H1 (cell line): ENCODE results near the gene CC2D2A. TPM values are rescaled to one million over a fixed set of nuclear protein-coding genes. Genes with fewer than 3 reads are reported as not detected.

Experiments
- CTCF ChIA-PET: fragments of 300-600 bp; sonication (Branson Sonifier 250); formaldehyde crosslinking; loops from one replicate; lab custom pipeline; 2021; ENCODE audit not compliant: partially characterized antibody; lab: Charles Lee
- POLR2A ChIA-PET: fragments of 300-600 bp; sonication (Branson Sonifier 250); formaldehyde crosslinking; loops from one replicate; lab custom pipeline; 2021; ENCODE audit warnings: inconsistent platforms; ENCODE audit not compliant: partially characterized antibody; lab: Charles Lee
- DNase-seq, 2 experiments: peaks; one replicate each; pipeline versions ENCODE4 v3.0.0 to v3.0.0-alpha.2; 2010 to 2022; ENCODE audit warnings: low spot score in 2 of 2, low read depth in 1 of 2, mixed read lengths in 1 of 2
- FAIRE-seq: peaks from 2 replicates; lab custom pipeline; 2011; peaks lifted over from hg19 to GRCh38; lab: Jason Lieb, UNC
- H2AFZ ChIP-seq: 2 replicates; pipeline ENCODE4 v1.8.1; 2012; ENCODE audit warnings: low read length, inconsistent platforms
- H2AK5ac ChIP-seq: 2 replicates; pipeline ENCODE4 v1.6.1; 2013; ENCODE audit warnings: low read depth, low read length
- H2BK120ac ChIP-seq: replicated peaks from 2 replicates; pipeline ENCODE3; 2013; ENCODE audit warnings: low read depth, low read length, inconsistent platforms
- H2BK12ac ChIP-seq: 2 replicates; pipeline ENCODE4 v1.6.1; 2013; ENCODE audit warnings: low read depth, low read length
- H2BK15ac ChIP-seq: 2 replicates; pipeline ENCODE4 v1.6.1; 2013; ENCODE audit warnings: low read length
- H2BK20ac ChIP-seq: 2 replicates; pipeline ENCODE4 v1.6.1; 2013; ENCODE audit warnings: low read length
- H2BK5ac ChIP-seq: 2 replicates; pipeline ENCODE4 v1.6.1; 2013; ENCODE audit warnings: low read depth, low read length
- H3K14ac ChIP-seq: 2 replicates; pipeline ENCODE4 v1.6.1; 2013; ENCODE audit warnings: inconsistent platforms; ENCODE audit not compliant: insufficient read length
- H3K18ac ChIP-seq: 2 replicates; pipeline ENCODE4 v1.6.1; 2013; ENCODE audit warnings: low read length; ENCODE audit errors: extremely low read depth
- H3K23ac ChIP-seq: 2 replicates; pipeline ENCODE4 v1.6.1; 2013; ENCODE audit warnings: inconsistent platforms; ENCODE audit not compliant: insufficient read length
- H3K23me2 ChIP-seq: 2 replicates; pipeline ENCODE4 v1.6.1; 2013; ENCODE audit warnings: low read depth, low read length
- H3K27ac ChIP-seq: 2 replicates; pipeline ENCODE4 v1.6.1; 2011; ENCODE audit warnings: low read depth, low read length, inconsistent platforms
- H3K27me3 ChIP-seq, 4 experiments: replicated peaks in 1 of 4; 1 replicate in 1 of 4; 2 replicates in 3 of 4; pipeline versions ENCODE4 v1.6.1 to v1.8.1; 2011 to 2013; ENCODE audit warnings: low read length in 3 of 4, mild to moderate bottlenecking in 3 of 4, inconsistent platforms in 2 of 4, mixed read lengths in 2 of 4, moderate library complexity in 1 of 4; ENCODE audit not compliant: control insufficient read depth in 3 of 4, insufficient read depth in 3 of 4; ENCODE audit errors: extremely low read depth in 1 of 4
- H3K36me3 ChIP-seq, 4 experiments: 2 replicates each; pipeline versions ENCODE4 v1.6.1 to v1.8.1; 2011 to 2013; ENCODE audit warnings: mild to moderate bottlenecking in 4 of 4, low read length in 3 of 4, moderate library complexity in 2 of 4, control low read depth in 1 of 4, inconsistent platforms in 1 of 4; ENCODE audit not compliant: insufficient read depth in 4 of 4, control insufficient read depth in 2 of 4
- H3K4ac ChIP-seq: replicated peaks from 2 replicates; pipeline ENCODE3; 2013; ENCODE audit warnings: low read length, low read depth, mixed read lengths, inconsistent platforms; ENCODE audit not compliant: insufficient read length
- H3K4me1 ChIP-seq, 4 experiments: replicated peaks in 1 of 4; 1 replicate in 1 of 4; 2 replicates in 3 of 4; pipeline versions ENCODE4 v1.6.1 to v1.8.1; 2011 to 2013; ENCODE audit warnings: low read length in 3 of 4, inconsistent platforms in 2 of 4, mixed read lengths in 1 of 4; ENCODE audit not compliant: insufficient read depth in 4 of 4, control insufficient read depth in 3 of 4
- H3K4me2 ChIP-seq, 2 experiments: 2 replicates each; pipeline versions ENCODE4 v1.6.1 to v1.8.1; 2011 to 2013; ENCODE audit warnings: low read depth in 2 of 2, low read length in 2 of 2, control low read depth in 1 of 2, inconsistent platforms in 1 of 2, mild to moderate bottlenecking in 1 of 2; ENCODE audit not compliant: insufficient read depth in 1 of 2
- H3K4me3 ChIP-seq, 4 experiments: fragments of 200-600, 300-600 bp in 1 of 4; sonication (generic), shearing (Covaris generic), sonication (Bioruptor Twin) in 1 of 4; 2 replicates each; pipeline versions ENCODE4 v1.5.1 to v1.8.1; 2011 to 2016; ENCODE audit warnings: low read length in 4 of 4, low read depth in 3 of 4, control low read depth in 2 of 4, inconsistent platforms in 2 of 4, mild to moderate bottlenecking in 2 of 4, mixed read lengths in 1 of 4, moderate library complexity in 1 of 4; ENCODE audit not compliant: insufficient read depth in 2 of 4; ENCODE audit errors: extremely low read depth in 1 of 4
- H3K56ac ChIP-seq: replicated peaks from 2 replicates; pipeline ENCODE3; 2013; ENCODE audit warnings: low read depth, mild to moderate bottlenecking, mixed read lengths, low read length, inconsistent platforms; ENCODE audit not compliant: insufficient read length
- H3K79me1 ChIP-seq: 2 replicates; pipeline ENCODE4 v1.6.1; 2013; ENCODE audit warnings: low read depth, low read length, control low read depth
- H3K79me2 ChIP-seq, 2 experiments: 2 replicates each; pipeline versions ENCODE4 v1.6.1 to v1.8.1; 2012 to 2013; ENCODE audit warnings: low read length in 2 of 2, mild to moderate bottlenecking in 2 of 2, inconsistent platforms in 1 of 2; ENCODE audit not compliant: insufficient read depth in 2 of 2, control insufficient read depth in 1 of 2
- H3K9ac ChIP-seq, 4 experiments: replicated peaks in 1 of 4; 1 replicate in 1 of 4; 2 replicates in 3 of 4; pipeline versions ENCODE4 v1.6.1 to v1.8.1; 2011 to 2013; ENCODE audit warnings: low read depth in 3 of 4, low read length in 3 of 4, control low read depth in 2 of 4, mild to moderate bottlenecking in 2 of 4, moderate library complexity in 2 of 4, inconsistent platforms in 1 of 4; ENCODE audit errors: extremely low read depth in 1 of 4
- H3K9me3 ChIP-seq, 2 experiments: 2 replicates each; pipeline versions ENCODE4 v1.6.1 to v1.8.1; 2012 to 2013; ENCODE audit warnings: mild to moderate bottlenecking in 2 of 2, moderate library complexity in 2 of 2, control low read depth in 1 of 2, inconsistent platforms in 1 of 2, low read depth in 1 of 2, low read length in 1 of 2, mixed read lengths in 1 of 2; ENCODE audit not compliant: insufficient read depth in 2 of 2
- H4K20me1 ChIP-seq, 2 experiments: replicated peaks in 1 of 2; 2 replicates each; pipeline versions ENCODE3 to v1.8.1; 2011 to 2013; ENCODE audit warnings: inconsistent platforms in 2 of 2, low read length in 2 of 2, mild to moderate bottlenecking in 1 of 2; ENCODE audit not compliant: insufficient read depth in 2 of 2, control insufficient read depth in 1 of 2
- H4K5ac ChIP-seq: 2 replicates; pipeline ENCODE4 v1.6.1; 2013; ENCODE audit warnings: low read length, low read depth, mixed read lengths, inconsistent platforms; ENCODE audit not compliant: insufficient read length
- H4K8ac ChIP-seq: 2 replicates; pipeline ENCODE4 v1.8.0; 2013; ENCODE audit warnings: mild to moderate bottlenecking, moderate library complexity, low read length, inconsistent platforms; ENCODE audit not compliant: insufficient read depth; ENCODE audit errors: extremely low read depth
- H4K91ac ChIP-seq: replicated peaks from 2 replicates; pipeline ENCODE3; 2013; ENCODE audit warnings: low read length, mixed read lengths, inconsistent platforms; ENCODE audit not compliant: insufficient read length
- ATF3 ChIP-seq: IDR thresholded peaks from 2 replicates; pipeline ENCODE4 v1.6.1; 2011; ENCODE audit warnings: low read depth, mild to moderate bottlenecking, low read length; ENCODE audit not compliant: insufficient read depth
- CBX8 ChIP-seq: fragments of 300-800, 300-1000 bp; sonication (generic); IDR thresholded peaks from 2 replicates; pipeline ENCODE4 v1.7.1; 2016; ENCODE audit warnings: low read depth, low read length, borderline replicate concordance
- CEBPB ChIP-seq: IDR thresholded peaks from 2 replicates; pipeline ENCODE4 v1.6.1; 2012; ENCODE audit warnings: low read depth, low read length
- CHD2 ChIP-seq: IDR thresholded peaks from 2 replicates; pipeline ENCODE4 v1.6.1; 2012; ENCODE audit warnings: low read length, improper control_type of control experiment
- E2F6 ChIP-seq: IDR thresholded peaks from 2 replicates; pipeline ENCODE4 v1.6.1; 2012; ENCODE audit warnings: inconsistent platforms
- HDAC6 ChIP-seq: IDR thresholded peaks from one replicate; pipeline ENCODE4 v1.7.1; 2012; ENCODE audit warnings: low read depth, mild to moderate bottlenecking, inconsistent platforms, low read length, moderate library complexity
- JUN ChIP-seq: IDR thresholded peaks from 2 replicates; pipeline ENCODE4 v1.6.1; 2011; ENCODE audit warnings: low read depth, mild to moderate bottlenecking, improper control_type of control experiment, low read length
- SAP30 ChIP-seq: fragments of 300-600 bp; sonication (generic); IDR thresholded peaks from 2 replicates; pipeline ENCODE4 v1.7.1; 2012; ENCODE audit warnings: low read length, moderate library complexity, mild to moderate bottlenecking, inconsistent platforms; ENCODE audit not compliant: insufficient read depth, insufficient replicate concordance
- SIN3A ChIP-seq, 2 experiments: IDR thresholded peaks in 1 of 2; conservative IDR thresholded peaks in 1 of 2; 2 replicates each; pipeline ENCODE4 v1.6.1; 2011 to 2012; ENCODE audit warnings: low read length in 2 of 2, improper control_type of control experiment in 1 of 2, low read depth in 1 of 2, mild to moderate bottlenecking in 1 of 2
- SP4 ChIP-seq: IDR thresholded peaks from 2 replicates; pipeline ENCODE4 v1.6.1; 2012; ENCODE audit warnings: low read length, inconsistent platforms
- SRF ChIP-seq: IDR thresholded peaks from 2 replicates; pipeline ENCODE4 v1.6.1; 2011; ENCODE audit warnings: mild to moderate bottlenecking, low read depth, low read length, moderate library complexity
- USF2 ChIP-seq: IDR thresholded peaks from 2 replicates; pipeline ENCODE4 v1.6.1; 2011; ENCODE audit warnings: low read length, improper control_type of control experiment
- WGBS, 2 experiments: shearing (Covaris generic) in 1 of 2; methylation state at CpG; one replicate each; pipeline versions ENCODE4 v1.1.6 to v1.1.7; 2013 to 2015; ENCODE audit warnings: low lambda C conversion rate in 2 of 2, mixed read lengths in 2 of 2, inconsistent platforms in 1 of 2, low coverage in 1 of 2, missing lambda C conversion rate in 1 of 2; ENCODE audit not compliant: insufficient replicate concordance in 2 of 2, insufficient coverage in 1 of 2, insufficient read length in 1 of 2; ENCODE audit errors: extremely low coverage in 1 of 2, missing lambda C conversion rate in 1 of 2; 5-methylcytosine and 5-hydroxymethylcytosine counted together
- polyA plus RNA-seq, 7 experiments: library from polyadenylated mRNA; depleted of rRNA in 3 of 7; stranded (reverse) in 5 of 7; unstranded in 2 of 7; fragments of >200 nt in 5 of 7; fragments of 200-250 nt in 2 of 7; gene quantifications; 1 replicate in 5 of 7; 2 replicates in 1 of 7; 4 replicates in 1 of 7; pipeline versions ENCODE4 v1.2.1 to v1.2.3, GENCODE V29; 2011 to 2013; ENCODE audit warnings: missing spikeins in 2 of 7, mixed read lengths in 2 of 7
- total RNA-seq: library from RNA; stranded (reverse); fragmentation: NEBNext Ultra II Directional; extraction: Animal tissue kit (Norgen Biotek cat#: 25700); gene quantifications from 2 replicates; pipeline ENCODE4 v1.2.1, GENCODE V29; 2021

Gene CC2D2A
- total and polyA plus RNA-seq, 2 of the 8 experiments (the other 6 are each of a cell fraction or from before 2014, with no cell fraction given), result 11.0 to 12.2 TPM

GRCh38 chr4:15434091-15434490 lies 35.6 kb upstream of the CC2D2A start:
- Histone ChIP-seq H3K27ac (no peak overlapping the region), H3K56ac (no peak overlapping the region), H3K23ac (no peak overlapping the region), H3K9me3 (no peaks in the 10 kb centered on the region), H3K4me3 (no peak overlapping the region), H3K4me1 (no peaks in the 10 kb centered on the region), H4K91ac (no peak overlapping the region), H2AFZ (no peak overlapping the region), H3K27me3 (no peaks in the 10 kb centered on the region), H2AK5ac (no peak overlapping the region), H3K23me2 (no peaks in the 10 kb centered on the region), H3K79me2 (no peaks in the 10 kb centered on the region), H3K36me3 (no peaks in the 10 kb centered on the region), H2BK15ac (no peak overlapping the region), H3K4ac (no peak overlapping the region), H2BK5ac (no peak overlapping the region), H2BK20ac (no peak overlapping the region), H2BK12ac (no peak overlapping the region), H4K8ac (no peak overlapping the region), H3K18ac (no peak overlapping the region), H4K20me1 (no peaks in the 10 kb centered on the region), H2BK120ac (no peak overlapping the region), H3K14ac (no peak overlapping the region), H3K4me2 (no peak overlapping the region), H3K9ac (no peak overlapping the region), H4K5ac (no peak overlapping the region), H3K79me1 (no peaks in the 10 kb centered on the region)
- CTCF ChIA-PET, result interaction anchor here (0.6 to 2.2 kb wide), 4 partner anchors 23 to 812 kb away, joined by 3 to 9 read pairs (median 3); no protein-coding TSS in a partner anchor
- POLR2A ChIA-PET, result no interaction called here
- 91% methylated on average over 2 of the region's 2 CpGs; no CpG with 5 or more reads in 1 of the 2 experiments for WGBS, 2 experiments
- FAIRE-seq (no peak), DNase-seq (no peak)
- TF ChIP-seq USF2, result no peak
- TF ChIP-seq ATF3, result no peak
- TF ChIP-seq JUN, result no peak
- TF ChIP-seq CBX8, result no peak
- no peak for TF ChIP-seq HDAC6
- no peak for TF ChIP-seq CEBPB
- TF ChIP-seq SP4, result no peak
- no peak for TF ChIP-seq SIN3A (conservative IDR thresholded peaks at IDR 0.05 in 1 of 2, IDR thresholded peaks at IDR 0.05 in 1 of 2; ENCODE audit: low read depth in 1 of 2, low read length in 2 of 2)
- no peak for TF ChIP-seq CHD2
- TF ChIP-seq SAP30, result no peak
- TF ChIP-seq SRF, result no peak
- no peak for TF ChIP-seq E2F6
